Astrocyte (in vitro differentiated cells and primary cell): ENCODE results near the gene LATS2.

Source experiments
- EZH2 ChIP-seq: IDR thresholded peaks from 2 replicates; pipeline ENCODE4 v1.6.1; 2012; ENCODE audit warnings: mild to moderate bottlenecking, low read length, inconsistent platforms; ENCODE audit not compliant: insufficient read depth
- TF ChIP-seq, protein P1 (sequence below): IDR thresholded peaks from 2 replicates; pipeline ENCODE4 v1.5.1; 2011; ENCODE audit warnings: low read depth, mild to moderate bottlenecking, inconsistent platforms, low read length, moderate library complexity; ENCODE audit not compliant: insufficient read depth

- no peak for TF ChIP-seq EZH2
- TF ChIP-seq, protein P1, sequence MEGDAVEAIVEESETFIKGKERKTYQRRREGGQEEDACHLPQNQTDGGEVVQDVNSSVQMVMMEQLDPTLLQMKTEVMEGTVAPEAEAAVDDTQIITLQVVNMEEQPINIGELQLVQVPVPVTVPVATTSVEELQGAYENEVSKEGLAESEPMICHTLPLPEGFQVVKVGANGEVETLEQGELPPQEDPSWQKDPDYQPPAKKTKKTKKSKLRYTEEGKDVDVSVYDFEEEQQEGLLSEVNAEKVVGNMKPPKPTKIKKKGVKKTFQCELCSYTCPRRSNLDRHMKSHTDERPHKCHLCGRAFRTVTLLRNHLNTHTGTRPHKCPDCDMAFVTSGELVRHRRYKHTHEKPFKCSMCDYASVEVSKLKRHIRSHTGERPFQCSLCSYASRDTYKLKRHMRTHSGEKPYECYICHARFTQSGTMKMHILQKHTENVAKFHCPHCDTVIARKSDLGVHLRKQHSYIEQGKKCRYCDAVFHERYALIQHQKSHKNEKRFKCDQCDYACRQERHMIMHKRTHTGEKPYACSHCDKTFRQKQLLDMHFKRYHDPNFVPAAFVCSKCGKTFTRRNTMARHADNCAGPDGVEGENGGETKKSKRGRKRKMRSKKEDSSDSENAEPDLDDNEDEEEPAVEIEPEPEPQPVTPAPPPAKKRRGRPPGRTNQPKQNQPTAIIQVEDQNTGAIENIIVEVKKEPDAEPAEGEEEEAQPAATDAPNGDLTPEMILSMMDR: no peak
These were observed 108.0 kb downstream of the LATS2 start for GRCh38 chr13:20953245-20953931.
